Measurements from ENCODE around the gene ZNRF2. TPM values are rescaled to one million over a fixed set of nuclear protein-coding genes. Genes with fewer than 3 reads are reported as not detected.

Gene ZNRF2
- total RNA-seq, 1 experiment from 2014 or later, result 22.1 TPM

- Histone ChIP-seq H3K4me3 (ENCODE audit: low read depth in 2 of 2, low read length in 2 of 2) (no peak overlapping the region), H3K36me3 (ENCODE audit: control insufficient read depth, insufficient read depth, low read length) (no peaks in the 10 kb centered on the region), H3K9me3 (ENCODE audit: control insufficient read depth, insufficient read depth, low read depth, low read length) (no peaks in the 10 kb centered on the region), H3K27ac (ENCODE audit: low read length) (no peak overlapping the region), H3K4me1 (ENCODE audit: control insufficient read depth, insufficient read depth, low read length) (no peaks in the 10 kb centered on the region), H3K27me3 (ENCODE audit: control insufficient read depth, insufficient read depth, low read length) (peaks cover 40% of the 10 kb centered on the region)
- in situ Hi-C loops (cut with HindIII; ENCODE audit: low pct_unique_long_range_greater_than_20kb, low sequenced_read_pairs) (no loop called here), intact Hi-C loops (cut with micrococcal nuclease; ENCODE audit: unreplicated experiment) (no loop called here)
- ChIA-PET POLR2A (no interaction called here), CTCF (no interaction called here)
- no TSS peak for BruUV-seq (replicated peaks)
- DNase-seq (ENCODE audit: low read depth, low spot score) (no peak), ATAC-seq (no peak)
- no peak for TF ChIP-seq POLR2AphosphoS5 (IDR thresholded peaks at IDR 0.05; ENCODE audit: low read depth, low read length)
- TF ChIP-seq CTCF (IDR thresholded peaks at IDR 0.05), result no peak
- no peak for TF ChIP-seq TCF7L2 (IDR thresholded peaks at IDR 0.05; ENCODE audit: low read depth, low read length)
- TF ChIP-seq REST (IDR thresholded peaks at IDR 0.05; ENCODE audit: insufficient read depth in 1 of 2, low read depth in 2 of 2, low read length in 1 of 2), result no peak
- no peak for TF ChIP-seq SIN3A (IDR thresholded peaks at IDR 0.05; ENCODE audit: borderline replicate concordance, insufficient read depth, low read depth, low read length)
These were observed 42.6 kb upstream of the ZNRF2 start for GRCh38 chr7:30241767-30242166.

- intact Hi-C loops (cut with micrococcal nuclease; ENCODE audit: unreplicated experiment) (no loop called here), in situ Hi-C loops (cut with HindIII; ENCODE audit: low pct_unique_long_range_greater_than_20kb, low sequenced_read_pairs) (no loop called here)
- CTCF ChIA-PET, result no interaction called here
- Histone ChIP-seq H3K4me3 (ENCODE audit: low read depth in 2 of 2, low read length in 2 of 2) (no peak overlapping the region), H3K36me3 (ENCODE audit: control insufficient read depth, insufficient read depth, low read length) (no peaks in the 10 kb centered on the region), H3K4me1 (ENCODE audit: control insufficient read depth, insufficient read depth, low read length) (no peaks in the 10 kb centered on the region), H3K27me3 (ENCODE audit: control insufficient read depth, insufficient read depth, low read length) (peaks cover 41% of the 10 kb centered on the region), H3K9me3 (ENCODE audit: control insufficient read depth, insufficient read depth, low read depth, low read length) (no peaks in the 10 kb centered on the region), H3K27ac (ENCODE audit: low read length) (no peak overlapping the region)
- ATAC-seq, result no peak
- POLR2A ChIA-PET, result no interaction called here
- TF ChIP-seq TCF7L2 (IDR thresholded peaks at IDR 0.05; ENCODE audit: low read depth, low read length), result no peak
- no peak for TF ChIP-seq CTCF (IDR thresholded peaks at IDR 0.05)
- TF ChIP-seq SIN3A (IDR thresholded peaks at IDR 0.05; ENCODE audit: borderline replicate concordance, insufficient read depth, low read depth, low read length), result no peak
- no peak for TF ChIP-seq POLR2AphosphoS5 (IDR thresholded peaks at IDR 0.05; ENCODE audit: low read depth, low read length)
- TF ChIP-seq REST (IDR thresholded peaks at IDR 0.05; ENCODE audit: insufficient read depth in 1 of 2, low read depth in 2 of 2, low read length in 1 of 2), result no peak
- DNase-seq (ENCODE audit: low read depth, low spot score), result no peak
- no TSS peak for BruUV-seq (replicated peaks)
These were observed 40.1 kb upstream of the ZNRF2 start for GRCh38 chr7:30244340-30244739.

Measured in Panc1 (cell line).